HuH-7.5 (cell line): ENCODE results near the gene ATG9B.

Source experiments
- DNase-seq: peaks from one replicate; pipeline ENCODE4 v3.0.0; 2011; ENCODE audit warnings: low spot score

Gene ATG9B

DNA sequence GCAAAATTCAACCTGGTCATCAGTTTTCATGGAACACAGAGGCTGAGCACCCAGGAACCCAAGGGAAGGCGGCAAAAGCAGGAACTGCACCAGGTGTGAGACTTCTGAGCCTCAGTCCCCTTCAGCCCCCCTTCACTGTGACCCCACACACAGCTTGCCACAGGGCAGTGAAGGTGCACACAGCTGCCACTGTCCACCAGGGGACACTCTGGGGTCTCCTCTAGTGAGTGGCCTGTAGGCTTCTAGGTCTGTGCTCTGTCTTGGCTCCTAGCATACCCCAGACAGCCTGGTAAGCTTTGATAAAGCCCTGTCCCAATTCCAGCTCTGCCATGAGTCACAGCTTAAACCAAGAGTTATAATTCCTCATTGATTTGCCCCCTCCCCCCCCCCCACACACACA is 58.3 kb downstream of the ATG9B start:
- DNase-seq: no peak

DNA sequence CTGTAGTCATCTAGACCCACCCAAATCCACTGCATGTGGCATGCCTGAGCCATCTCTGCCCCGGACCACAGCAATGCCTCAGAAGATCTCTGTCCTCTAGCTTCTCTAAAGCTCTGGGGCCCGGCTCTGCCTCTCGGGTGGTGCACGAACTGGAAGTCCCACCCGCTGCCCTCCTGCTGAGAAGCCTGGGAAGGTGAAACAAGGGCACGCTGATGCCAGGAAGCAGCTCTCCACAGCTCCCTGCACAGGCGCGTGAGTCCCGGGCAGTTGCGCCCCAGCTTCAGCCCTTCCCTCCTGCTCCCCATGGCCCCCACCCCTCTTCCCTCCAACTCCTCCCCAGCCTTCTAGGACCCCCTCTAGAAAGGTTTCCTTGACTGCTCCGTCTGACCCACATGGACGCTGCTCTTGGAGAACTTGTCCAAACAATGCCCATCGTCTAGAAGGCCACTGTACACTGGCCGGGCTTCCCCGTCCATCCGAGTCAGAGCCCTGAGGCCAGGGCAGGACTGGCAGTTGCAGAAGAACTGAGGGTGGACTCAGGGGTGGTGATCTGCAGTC is 58.9 kb downstream of the ATG9B start:
- no peak for DNase-seq
